NCI-H1048 (cell line): ENCODE data around the gene EHD1.

Source experiments
- DNase-seq: peaks from one replicate; lab custom pipeline; 2025; lab: John Stamatoyannopoulos, UW

EHD1 gene

GRCh38 chr11:64842851-64843685 is 35.4 kb downstream of the EHD1 start:
- no peak for DNase-seq

- no peak for DNase-seq
These were observed 36.1 kb downstream of the EHD1 start for GRCh38 chr11:64842366-64842759.

- no peak for DNase-seq
These were observed 36.6 kb downstream of the EHD1 start for GRCh38 chr11:64841592-64842365.

GRCh38 chr11:64839887-64840782 is 38.3 kb downstream of the EHD1 start:
- no peak for DNase-seq

- no peak for DNase-seq
These were observed 39.1 kb downstream of the EHD1 start for GRCh38 chr11:64839335-64839734.

GRCh38 chr11:64838600-64839334 is 39.7 kb downstream of the EHD1 start:
- DNase-seq, result no peak

- DNase-seq, result no peak
These were observed 40.5 kb downstream of the EHD1 start for GRCh38 chr11:64837887-64838351.

- DNase-seq, result no peak
These were observed 41.9 kb downstream of the EHD1 start for GRCh38 chr11:64836448-64837072.

- DNase-seq, result no peak
These were observed 42.6 kb downstream of the EHD1 start for GRCh38 chr11:64835616-64836447.

GRCh38 chr11:64834723-64835615 is 43.5 kb downstream of the EHD1 start:
- no peak for DNase-seq

- no peak for DNase-seq
These were observed 44.2 kb downstream of the EHD1 start for GRCh38 chr11:64834031-64834722.

- DNase-seq, result no peak
These were observed 44.9 kb downstream of the EHD1 start for GRCh38 chr11:64833509-64833908.

GRCh38 chr11:64833198-64833502 is 45.3 kb downstream of the EHD1 start:
- DNase-seq, result no peak

GRCh38 chr11:64832467-64833197 is 45.8 kb downstream of the EHD1 start:
- DNase-seq, result no peak

- DNase-seq, result no peak
These were observed 47.0 kb downstream of the EHD1 start for GRCh38 chr11:64831411-64831891.

- DNase-seq, result no peak
These were observed 48.7 kb downstream of the EHD1 start for GRCh38 chr11:64829536-64830251.

GRCh38 chr11:64827451-64827839 is 51.0 kb downstream of the EHD1 start:
- no peak for DNase-seq
